Measurements from ENCODE around the gene TRPM3. TPM values are rescaled to one million over a fixed set of nuclear protein-coding genes. Genes with fewer than 3 reads are reported as not detected.

Gene TRPM3
- total RNA-seq, 4 donors from 2014 or later, result 0.51 to 8.4 (median 3.3) TPM

GRCh38 chr9:70561111-70561510 lies 560.3 kb downstream of the TRPM3 start:
- intact Hi-C loops (cut with DNase I; ENCODE audit: low total_unique reads), result loop anchor here (10.0 kb wide), 1 partner anchor 46 kb away; no protein-coding TSS in a partner anchor

GRCh38 chr9:70559102-70559501 lies 562.3 kb downstream of the TRPM3 start:
- Histone ChIP-seq H3K27ac (no peak overlapping the region), H3K4me3 (no peak overlapping the region), H3K27me3 (no peaks in the 10 kb centered on the region), H3K36me3 (no peaks in the 10 kb centered on the region), H3K4me1 (no peaks in the 10 kb centered on the region), H3K9me3 (no peaks in the 10 kb centered on the region)
- intact Hi-C loops (cut with DNase I; ENCODE audit: low total_unique reads), result no loop called here
- DNase-seq, result no peak
- TF ChIP-seq, protein P1, sequence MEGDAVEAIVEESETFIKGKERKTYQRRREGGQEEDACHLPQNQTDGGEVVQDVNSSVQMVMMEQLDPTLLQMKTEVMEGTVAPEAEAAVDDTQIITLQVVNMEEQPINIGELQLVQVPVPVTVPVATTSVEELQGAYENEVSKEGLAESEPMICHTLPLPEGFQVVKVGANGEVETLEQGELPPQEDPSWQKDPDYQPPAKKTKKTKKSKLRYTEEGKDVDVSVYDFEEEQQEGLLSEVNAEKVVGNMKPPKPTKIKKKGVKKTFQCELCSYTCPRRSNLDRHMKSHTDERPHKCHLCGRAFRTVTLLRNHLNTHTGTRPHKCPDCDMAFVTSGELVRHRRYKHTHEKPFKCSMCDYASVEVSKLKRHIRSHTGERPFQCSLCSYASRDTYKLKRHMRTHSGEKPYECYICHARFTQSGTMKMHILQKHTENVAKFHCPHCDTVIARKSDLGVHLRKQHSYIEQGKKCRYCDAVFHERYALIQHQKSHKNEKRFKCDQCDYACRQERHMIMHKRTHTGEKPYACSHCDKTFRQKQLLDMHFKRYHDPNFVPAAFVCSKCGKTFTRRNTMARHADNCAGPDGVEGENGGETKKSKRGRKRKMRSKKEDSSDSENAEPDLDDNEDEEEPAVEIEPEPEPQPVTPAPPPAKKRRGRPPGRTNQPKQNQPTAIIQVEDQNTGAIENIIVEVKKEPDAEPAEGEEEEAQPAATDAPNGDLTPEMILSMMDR (IDR thresholded peaks at IDR 0.05), result no peak
- no peak for TF ChIP-seq POLR2A (IDR thresholded peaks at IDR 0.05)

More at GRCh38 chr9:70561111-70561510, 560.3 kb downstream of the TRPM3 start:
- Histone ChIP-seq H3K36me3 (no peaks in the 10 kb centered on the region), H3K27ac (peak overlapping the region; percentile 65 to 73), H3K9me3 (no peaks in the 10 kb centered on the region), H3K4me1 (no peaks in the 10 kb centered on the region), H3K4me3 (no peak overlapping the region), H3K27me3 (no peaks in the 10 kb centered on the region)
- DNase-seq, result no peak
- TF ChIP-seq, protein P1 (IDR thresholded peaks at IDR 0.05), result no peak
- no peak for TF ChIP-seq POLR2A (IDR thresholded peaks at IDR 0.05)

DNA sequence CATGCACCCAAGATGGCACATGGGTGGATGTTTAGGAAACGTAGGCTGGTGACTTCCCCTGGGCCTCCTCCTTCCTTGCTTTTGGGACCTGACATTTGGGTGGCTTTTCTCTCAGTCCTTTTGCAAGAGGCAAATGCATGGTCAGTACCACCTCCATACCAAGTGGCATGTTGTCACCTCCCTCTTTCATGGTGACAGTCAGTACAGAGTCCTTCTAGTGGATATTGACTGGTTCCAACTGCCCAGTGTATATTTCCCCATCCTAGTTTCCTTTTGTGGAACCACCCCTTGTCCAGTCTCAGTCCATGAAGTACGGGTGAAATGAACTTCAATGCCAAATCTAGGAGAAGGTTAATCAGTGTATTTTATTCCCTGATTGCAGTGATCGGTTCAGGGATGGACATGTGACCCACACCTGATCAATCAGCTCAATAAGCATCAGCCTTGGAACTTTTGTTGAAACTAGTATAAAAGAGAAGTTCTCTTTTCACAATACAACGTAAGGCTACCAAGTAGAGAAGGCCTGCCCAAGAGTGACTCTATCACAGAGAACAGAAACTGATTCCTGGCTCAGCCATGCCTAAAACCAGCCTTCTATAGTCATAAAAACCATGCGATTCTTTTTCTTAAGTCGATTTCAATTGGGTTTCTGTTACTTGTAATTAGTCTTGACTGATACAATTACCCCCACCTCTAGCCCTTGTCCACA lies 563.6 kb downstream of the TRPM3 start:
- H3K36me3 ChIP-seq, result no peaks in the 10 kb centered on the region
- intact Hi-C loops (cut with DNase I; ENCODE audit: low total_unique reads), result no loop called here
- H3K4me1 ChIP-seq, result no peaks in the 10 kb centered on the region
- no peak overlapping the region for H3K27ac ChIP-seq
- H3K27me3 ChIP-seq, result no peaks in the 10 kb centered on the region
- no peaks in the 10 kb centered on the region for H3K9me3 ChIP-seq
- no peak overlapping the region for H3K4me3 ChIP-seq
- TF ChIP-seq, protein P1 (IDR thresholded peaks at IDR 0.05), result no peak
- TF ChIP-seq POLR2A (IDR thresholded peaks at IDR 0.05), result no peak
- DNase-seq, result no peak

DNA sequence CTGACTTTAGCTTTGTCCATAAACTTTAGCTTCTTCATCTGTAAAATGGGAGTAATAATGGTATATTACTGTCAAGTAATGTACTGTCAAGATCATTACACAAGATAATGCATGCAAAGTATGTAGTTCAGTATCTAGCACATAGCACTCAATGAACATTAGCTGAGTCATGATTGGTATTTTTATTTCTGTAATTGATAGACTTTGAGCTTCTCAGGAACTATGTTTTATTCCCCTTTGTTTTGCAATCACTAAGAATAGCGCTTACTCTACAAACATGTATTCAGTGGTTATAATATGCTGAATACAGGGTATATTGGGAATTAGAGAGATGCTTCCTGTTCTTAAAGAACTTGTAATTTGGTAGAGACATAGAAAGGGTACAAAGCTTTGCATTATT lies 564.6 kb downstream of the TRPM3 start:
- intact Hi-C loops (cut with DNase I; ENCODE audit: low total_unique reads), result no loop called here
- H3K9me3 ChIP-seq, result no peaks in the 10 kb centered on the region

DNA sequence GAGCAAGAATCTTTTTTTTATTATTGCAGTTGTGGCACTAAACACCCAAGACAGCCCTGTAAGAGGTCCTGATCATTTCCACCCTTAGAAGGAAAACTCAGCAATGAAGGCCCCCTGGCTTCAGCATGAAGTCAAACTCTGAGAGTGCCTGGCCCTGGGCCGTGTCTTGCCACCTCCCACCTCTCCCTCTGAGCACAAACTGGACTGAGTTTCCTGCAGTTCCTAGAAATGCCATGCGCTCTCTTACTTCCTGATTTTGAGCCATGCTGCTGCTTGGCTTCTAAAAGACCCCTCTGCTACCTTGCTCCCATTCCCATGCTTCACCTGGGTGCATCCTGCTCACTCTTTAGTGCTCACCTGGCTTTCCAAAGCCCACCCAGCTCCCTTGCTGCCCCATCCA lies 566.5 kb downstream of the TRPM3 start:
- no peaks in the 10 kb centered on the region for H3K36me3 ChIP-seq
- H3K4me1 ChIP-seq, result no peaks in the 10 kb centered on the region
- no peak overlapping the region for H3K4me3 ChIP-seq
- no peaks in the 10 kb centered on the region for H3K27me3 ChIP-seq
- H3K27ac ChIP-seq, result peak overlapping the region; percentile 7 to 40
- DNase-seq, result no peak
- intact Hi-C loops (cut with DNase I; ENCODE audit: low total_unique reads), result no loop called here
- H3K9me3 ChIP-seq, result no peaks in the 10 kb centered on the region
- TF ChIP-seq POLR2A (IDR thresholded peaks at IDR 0.05), result no peak
- TF ChIP-seq, protein P1 (IDR thresholded peaks at IDR 0.05), result no peak

More for the DNA sequence above, 564.6 kb downstream of the TRPM3 start:
- Histone ChIP-seq H3K27ac (no peak overlapping the region), H3K27me3 (no peaks in the 10 kb centered on the region), H3K36me3 (no peaks in the 10 kb centered on the region), H3K4me3 (no peak overlapping the region), H3K4me1 (no peaks in the 10 kb centered on the region)
- no peak for TF ChIP-seq POLR2A (IDR thresholded peaks at IDR 0.05)
- TF ChIP-seq, protein P1 (IDR thresholded peaks at IDR 0.05), result no peak
- no peak for DNase-seq
